Measurements from ENCODE around the gene DENND1A. TPM values are rescaled to one million over a fixed set of nuclear protein-coding genes. Genes with fewer than 3 reads are reported as not detected.

Gene DENND1A
- total RNA-seq, 1 experiment from 2014 or later, result 19.7 TPM

DNA sequence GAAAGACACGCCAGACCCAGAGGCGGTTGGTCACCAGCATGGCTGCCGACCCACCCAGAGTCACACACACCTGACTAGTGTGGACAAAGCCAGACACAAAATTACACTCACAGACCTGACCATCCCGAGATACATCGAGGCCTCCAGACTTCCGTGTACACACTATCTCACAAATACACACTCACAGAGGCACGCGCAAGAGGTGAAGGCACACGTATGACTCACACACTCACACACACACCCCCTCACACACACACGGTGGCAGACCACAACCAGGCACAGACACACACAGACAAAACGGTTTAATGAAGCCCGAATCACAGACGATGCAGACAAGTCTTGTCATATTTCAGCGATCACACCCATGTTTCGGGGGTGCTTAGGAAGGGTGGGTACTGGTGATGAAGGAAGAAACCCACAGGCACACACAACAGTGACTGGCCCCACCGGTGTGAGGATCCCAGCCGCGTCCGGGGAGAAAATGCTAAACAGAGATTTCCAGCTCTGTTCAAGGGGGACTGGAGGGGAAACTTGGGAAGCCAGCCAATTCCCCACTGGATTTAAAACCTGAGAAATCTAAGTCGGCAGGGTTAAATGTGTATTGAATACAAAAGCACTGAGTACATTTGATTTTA is 522.6 kb downstream of the DENND1A start:
- POLR2A ChIA-PET, result no interaction called here
- no TSS peak for BruUV-seq (replicated peaks)

DNA sequence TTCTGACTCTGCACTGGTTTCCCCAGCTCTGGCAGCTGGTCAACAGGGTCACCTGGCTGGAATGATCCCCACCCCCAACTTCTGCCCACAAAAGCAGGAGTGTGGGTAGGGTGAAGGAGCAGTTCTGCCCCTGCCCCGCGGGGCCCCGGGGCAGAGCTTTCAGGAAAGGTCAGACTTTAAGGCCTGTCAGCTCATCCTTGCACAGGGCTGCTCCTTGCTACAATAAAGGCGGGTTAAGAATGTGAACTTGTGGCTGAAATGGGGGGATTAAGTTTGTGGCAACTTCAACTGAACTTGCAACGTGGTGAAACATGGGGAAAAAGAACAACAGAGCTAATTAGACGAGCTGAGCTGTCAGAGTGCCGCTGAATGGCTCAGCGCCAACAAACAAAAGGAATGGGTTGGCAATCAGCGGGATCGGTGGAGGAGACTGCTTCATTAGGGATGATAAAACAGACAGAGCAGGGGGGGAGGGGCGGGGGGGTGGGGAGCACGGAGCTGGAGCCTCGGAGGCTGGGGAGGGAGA is 523.2 kb downstream of the DENND1A start:
- CTCF ChIA-PET, result no interaction called here
- TF ChIP-seq, protein P1, sequence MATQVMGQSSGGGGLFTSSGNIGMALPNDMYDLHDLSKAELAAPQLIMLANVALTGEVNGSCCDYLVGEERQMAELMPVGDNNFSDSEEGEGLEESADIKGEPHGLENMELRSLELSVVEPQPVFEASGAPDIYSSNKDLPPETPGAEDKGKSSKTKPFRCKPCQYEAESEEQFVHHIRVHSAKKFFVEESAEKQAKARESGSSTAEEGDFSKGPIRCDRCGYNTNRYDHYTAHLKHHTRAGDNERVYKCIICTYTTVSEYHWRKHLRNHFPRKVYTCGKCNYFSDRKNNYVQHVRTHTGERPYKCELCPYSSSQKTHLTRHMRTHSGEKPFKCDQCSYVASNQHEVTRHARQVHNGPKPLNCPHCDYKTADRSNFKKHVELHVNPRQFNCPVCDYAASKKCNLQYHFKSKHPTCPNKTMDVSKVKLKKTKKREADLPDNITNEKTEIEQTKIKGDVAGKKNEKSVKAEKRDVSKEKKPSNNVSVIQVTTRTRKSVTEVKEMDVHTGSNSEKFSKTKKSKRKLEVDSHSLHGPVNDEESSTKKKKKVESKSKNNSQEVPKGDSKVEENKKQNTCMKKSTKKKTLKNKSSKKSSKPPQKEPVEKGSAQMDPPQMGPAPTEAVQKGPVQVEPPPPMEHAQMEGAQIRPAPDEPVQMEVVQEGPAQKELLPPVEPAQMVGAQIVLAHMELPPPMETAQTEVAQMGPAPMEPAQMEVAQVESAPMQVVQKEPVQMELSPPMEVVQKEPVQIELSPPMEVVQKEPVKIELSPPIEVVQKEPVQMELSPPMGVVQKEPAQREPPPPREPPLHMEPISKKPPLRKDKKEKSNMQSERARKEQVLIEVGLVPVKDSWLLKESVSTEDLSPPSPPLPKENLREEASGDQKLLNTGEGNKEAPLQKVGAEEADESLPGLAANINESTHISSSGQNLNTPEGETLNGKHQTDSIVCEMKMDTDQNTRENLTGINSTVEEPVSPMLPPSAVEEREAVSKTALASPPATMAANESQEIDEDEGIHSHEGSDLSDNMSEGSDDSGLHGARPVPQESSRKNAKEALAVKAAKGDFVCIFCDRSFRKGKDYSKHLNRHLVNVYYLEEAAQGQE (IDR thresholded peaks at IDR 0.05; ENCODE audit: insufficient read depth in 1 of 2, low read depth in 2 of 2, low read length in 1 of 2), result no peak
- no peak for TF ChIP-seq POLR2AphosphoS5 (IDR thresholded peaks at IDR 0.05; ENCODE audit: low read depth, low read length)
- no peak for TF ChIP-seq SIN3A (IDR thresholded peaks at IDR 0.05; ENCODE audit: borderline replicate concordance, insufficient read depth, low read depth, low read length)
- TF ChIP-seq TCF7L2 (IDR thresholded peaks at IDR 0.05; ENCODE audit: low read depth, low read length), result no peak
- POLR2A ChIA-PET, result no interaction called here
- Histone ChIP-seq H3K27me3 (ENCODE audit: control insufficient read depth, insufficient read depth, low read length) (no peaks in the 10 kb centered on the region), H3K27ac (ENCODE audit: low read length) (no peak overlapping the region), H3K4me1 (ENCODE audit: control insufficient read depth, insufficient read depth, low read length) (no peaks in the 10 kb centered on the region), H3K36me3 (ENCODE audit: control insufficient read depth, insufficient read depth, low read length) (no peaks in the 10 kb centered on the region), H3K4me3 (ENCODE audit: low read depth in 2 of 2, low read length in 2 of 2) (no peak overlapping the region), H3K9me3 (ENCODE audit: control insufficient read depth, insufficient read depth, low read depth, low read length) (no peaks in the 10 kb centered on the region)
- DNase-seq (ENCODE audit: low read depth, low spot score), result no peak
- intact Hi-C loops (cut with micrococcal nuclease; ENCODE audit: unreplicated experiment) (no loop called here), in situ Hi-C loops (cut with HindIII; ENCODE audit: low pct_unique_long_range_greater_than_20kb, low sequenced_read_pairs) (no loop called here)
- no TSS peak for BruUV-seq (replicated peaks)
- no peak for ATAC-seq

More for the DNA sequence above, 522.6 kb downstream of the DENND1A start:
- in situ Hi-C loops (cut with HindIII; ENCODE audit: low pct_unique_long_range_greater_than_20kb, low sequenced_read_pairs) (no loop called here), intact Hi-C loops (cut with micrococcal nuclease; ENCODE audit: unreplicated experiment) (no loop called here)
- DNase-seq (ENCODE audit: low read depth, low spot score), result no peak
- Histone ChIP-seq H3K27me3 (ENCODE audit: control insufficient read depth, insufficient read depth, low read length) (no peaks in the 10 kb centered on the region), H3K9me3 (ENCODE audit: control insufficient read depth, insufficient read depth, low read depth, low read length) (no peaks in the 10 kb centered on the region), H3K27ac (ENCODE audit: low read length) (no peak overlapping the region), H3K4me1 (ENCODE audit: control insufficient read depth, insufficient read depth, low read length) (no peaks in the 10 kb centered on the region), H3K4me3 (ENCODE audit: low read depth in 2 of 2, low read length in 2 of 2) (no peak overlapping the region), H3K36me3 (ENCODE audit: control insufficient read depth, insufficient read depth, low read length) (no peaks in the 10 kb centered on the region)
- ATAC-seq, result no peak
- TF ChIP-seq, protein P2, sequence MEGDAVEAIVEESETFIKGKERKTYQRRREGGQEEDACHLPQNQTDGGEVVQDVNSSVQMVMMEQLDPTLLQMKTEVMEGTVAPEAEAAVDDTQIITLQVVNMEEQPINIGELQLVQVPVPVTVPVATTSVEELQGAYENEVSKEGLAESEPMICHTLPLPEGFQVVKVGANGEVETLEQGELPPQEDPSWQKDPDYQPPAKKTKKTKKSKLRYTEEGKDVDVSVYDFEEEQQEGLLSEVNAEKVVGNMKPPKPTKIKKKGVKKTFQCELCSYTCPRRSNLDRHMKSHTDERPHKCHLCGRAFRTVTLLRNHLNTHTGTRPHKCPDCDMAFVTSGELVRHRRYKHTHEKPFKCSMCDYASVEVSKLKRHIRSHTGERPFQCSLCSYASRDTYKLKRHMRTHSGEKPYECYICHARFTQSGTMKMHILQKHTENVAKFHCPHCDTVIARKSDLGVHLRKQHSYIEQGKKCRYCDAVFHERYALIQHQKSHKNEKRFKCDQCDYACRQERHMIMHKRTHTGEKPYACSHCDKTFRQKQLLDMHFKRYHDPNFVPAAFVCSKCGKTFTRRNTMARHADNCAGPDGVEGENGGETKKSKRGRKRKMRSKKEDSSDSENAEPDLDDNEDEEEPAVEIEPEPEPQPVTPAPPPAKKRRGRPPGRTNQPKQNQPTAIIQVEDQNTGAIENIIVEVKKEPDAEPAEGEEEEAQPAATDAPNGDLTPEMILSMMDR (IDR thresholded peaks at IDR 0.05), result no peak
- TF ChIP-seq, protein P1 (IDR thresholded peaks at IDR 0.05; ENCODE audit: insufficient read depth in 1 of 2, low read depth in 2 of 2, low read length in 1 of 2), result no peak
- TF ChIP-seq SIN3A (IDR thresholded peaks at IDR 0.05; ENCODE audit: borderline replicate concordance, insufficient read depth, low read depth, low read length) (no peak), TCF7L2 (IDR thresholded peaks at IDR 0.05; ENCODE audit: low read depth, low read length) (no peak)
- CTCF ChIA-PET, result interaction anchor here (0.7 kb wide), 1 partner anchor 8 kb away, joined by 3 read pairs; no protein-coding TSS in a partner anchor
